IMR-90 (cell line): ENCODE measurements around the gene SVIL. TPM values are rescaled to one million over a fixed set of nuclear protein-coding genes. Genes with fewer than 3 reads are reported as not detected.

Experiments used
- ATAC-seq: fragments of 200-7000 bp; cut with Tn5 transposase; 2 replicates; pipeline ENCODE4 v1.9.1; 2020; ENCODE audit warnings: low read depth, mild to moderate bottlenecking, moderate library complexity
- BruUV-seq: library from RNA; stranded (reverse); fragments of 400-500 nt; replicated peaks from 2 replicates; lab custom pipeline; 2021; lab: Mats Ljungman, UMichigan
- CTCF ChIA-PET: fragments of 300-600 bp; formaldehyde crosslinking; extraction: SDS; loops from one replicate; lab custom pipeline; 2021; ENCODE audit warnings: antibody characterized with exemption; lab: Yijun Ruan, JAX
- POLR2A ChIA-PET: fragments of 300-600 bp; sonication (Branson Sonifier 250); formaldehyde crosslinking; loops from one replicate; lab custom pipeline; 2022; ENCODE audit warnings: antibody characterized with exemption; ENCODE audit not compliant: unreplicated experiment; lab: Charles Lee
- DNase-seq: peaks from one replicate; pipeline ENCODE4 v3.0.0; 2013
- H2AFZ ChIP-seq: replicated peaks from 2 replicates; pipeline ENCODE3; 2013; ENCODE audit warnings: low read length, mild to moderate bottlenecking; ENCODE audit not compliant: poor library complexity
- H2AK5ac ChIP-seq: 2 replicates; pipeline ENCODE4 v1.6.1; 2013; ENCODE audit warnings: low read depth, low read length, inconsistent platforms
- H2AK9ac ChIP-seq: replicated peaks from 2 replicates; pipeline ENCODE3; 2013; ENCODE audit warnings: mild to moderate bottlenecking, low read depth, low read length, moderate library complexity; ENCODE audit not compliant: poor library complexity
- H2BK120ac ChIP-seq: 2 replicates; pipeline ENCODE4 v1.6.1; 2013; ENCODE audit warnings: low read depth, low read length, inconsistent platforms
- H2BK15ac ChIP-seq: 3 replicates; pipeline ENCODE4 v1.6.1; 2013; ENCODE audit warnings: low read depth, low read length, inconsistent platforms
- H2BK20ac ChIP-seq: 2 replicates; pipeline ENCODE4 v1.6.1; 2013; ENCODE audit warnings: low read depth, mild to moderate bottlenecking, inconsistent platforms, low read length, moderate library complexity
- H2BK5ac ChIP-seq: 2 replicates; pipeline ENCODE4 v1.6.1; 2013; ENCODE audit warnings: mild to moderate bottlenecking, low read depth, low read length, inconsistent platforms; ENCODE audit not compliant: poor library complexity, severe bottlenecking
- H3K14ac ChIP-seq: replicated peaks from 2 replicates; pipeline ENCODE4 v1.6.1; 2013; ENCODE audit warnings: low read depth, low read length, inconsistent platforms
- H3K18ac ChIP-seq: 2 replicates; pipeline ENCODE4 v1.6.1; 2013; ENCODE audit warnings: low read depth, low read length, control low read depth
- H3K23ac ChIP-seq: 2 replicates; pipeline ENCODE4 v1.6.1; 2013; ENCODE audit warnings: low read depth, low read length, inconsistent platforms
- H3K27ac ChIP-seq: 2 replicates; pipeline ENCODE4 v1.5.1; 2013; ENCODE audit warnings: mild to moderate bottlenecking, control low read depth, low read length; ENCODE audit not compliant: insufficient read depth
- H3K27me3 ChIP-seq: 2 replicates; pipeline ENCODE4 v1.6.1; 2013; ENCODE audit warnings: low read length; ENCODE audit not compliant: control insufficient read depth, insufficient read depth
- H3K36me3 ChIP-seq: 2 replicates; pipeline ENCODE4 v1.6.1; 2013; ENCODE audit warnings: low read length, mixed read lengths; ENCODE audit not compliant: control insufficient read depth, insufficient read depth
- H3K4ac ChIP-seq: 2 replicates; pipeline ENCODE4 v1.6.1; 2013; ENCODE audit warnings: low read depth, low read length, inconsistent platforms
- H3K4me1 ChIP-seq: 2 replicates; pipeline ENCODE4 v1.6.1; 2013; ENCODE audit warnings: low read length, mixed read lengths; ENCODE audit not compliant: control insufficient read depth, insufficient read depth
- H3K4me2 ChIP-seq: 2 replicates; pipeline ENCODE4 v1.6.1; 2013; ENCODE audit warnings: low read depth, mild to moderate bottlenecking, control low read depth, low read length, moderate library complexity
- H3K4me3 ChIP-seq: 2 replicates; pipeline ENCODE4 v1.5.1; 2013; ENCODE audit warnings: low read depth, mild to moderate bottlenecking, control low read depth, low read length, moderate library complexity; ENCODE audit not compliant: insufficient read depth
- H3K56ac ChIP-seq: 2 replicates; pipeline ENCODE4 v1.6.1; 2013; ENCODE audit warnings: low read length, inconsistent platforms; ENCODE audit not compliant: insufficient read depth; ENCODE audit errors: extremely low read depth
- H3K79me1 ChIP-seq, 2 experiments: 2 replicates each; pipeline ENCODE4 v1.6.1; 2013; ENCODE audit warnings: low read length in 2 of 2, inconsistent platforms in 1 of 2, low read depth in 1 of 2
- H3K9ac ChIP-seq: 2 replicates; pipeline ENCODE4 v1.6.1; 2013; ENCODE audit warnings: low read depth, low read length, control low read depth
- H3K9me1 ChIP-seq: 2 replicates; pipeline ENCODE4 v1.6.1; 2013; ENCODE audit warnings: low read length, inconsistent platforms; ENCODE audit not compliant: insufficient read depth
- H3K9me3 ChIP-seq: 2 replicates; pipeline ENCODE4 v1.6.1; 2013; ENCODE audit warnings: low read length; ENCODE audit not compliant: control insufficient read depth, insufficient read depth
- H4K20me1 ChIP-seq: 2 replicates; pipeline ENCODE4 v1.6.1; 2013; ENCODE audit warnings: low read length, inconsistent platforms; ENCODE audit not compliant: insufficient read depth
- H4K5ac ChIP-seq: 2 replicates; pipeline ENCODE4 v1.6.1; 2013; ENCODE audit warnings: mild to moderate bottlenecking, low read depth, low read length, control low read depth
- H4K8ac ChIP-seq, 2 experiments: 2 replicates each; pipeline ENCODE4 v1.6.1; 2013; ENCODE audit warnings: low read depth in 2 of 2, low read length in 2 of 2, control low read depth in 1 of 2, inconsistent platforms in 1 of 2
- H4K91ac ChIP-seq: 2 replicates; pipeline ENCODE4 v1.6.1; 2013; ENCODE audit warnings: low read depth, low read length, inconsistent platforms; ENCODE audit not compliant: insufficient read depth
- BHLHE40 ChIP-seq: fragments of 150-350 bp; IDR thresholded peaks from 2 replicates; pipeline ENCODE4 v1.6.1; 2016; ENCODE audit warnings: mild to moderate bottlenecking, low read depth, low read length
- CEBPB ChIP-seq: IDR thresholded peaks from 2 replicates; pipeline ENCODE4 v1.6.1; 2012; ENCODE audit warnings: low read depth, low read length, improper control_type of control experiment
- CHD1 ChIP-seq: IDR thresholded peaks from 2 replicates; pipeline ENCODE4 v1.6.1; 2012; ENCODE audit warnings: low read depth, low read length, improper control_type of control experiment
- FOS ChIP-seq: fragments of 150-350 bp; IDR thresholded peaks from 2 replicates; pipeline ENCODE4 v1.6.1; 2016; ENCODE audit warnings: low read depth, low read length
- MAFK ChIP-seq: IDR thresholded peaks from 2 replicates; pipeline ENCODE4 v1.6.1; 2012; ENCODE audit warnings: low read depth, low read length, improper control_type of control experiment
- MAZ ChIP-seq: IDR thresholded peaks from 2 replicates; pipeline ENCODE4 v1.6.1; 2012; ENCODE audit warnings: low read depth, mild to moderate bottlenecking, low read length, improper control_type of control experiment, moderate library complexity, borderline replicate concordance
- MXI1 ChIP-seq: IDR thresholded peaks from 2 replicates; pipeline ENCODE4 v1.6.1; 2012; ENCODE audit warnings: low read depth, mild to moderate bottlenecking, low read length, moderate library complexity, borderline replicate concordance
- NFE2L2 ChIP-seq: fragments of 150-350 bp; IDR thresholded peaks from 2 replicates; pipeline ENCODE4 v1.6.1; 2016; ENCODE audit warnings: low read depth, mild to moderate bottlenecking, low read length
- POLR2A ChIP-seq: IDR thresholded peaks from 2 replicates; pipeline ENCODE4 v1.6.1; 2012; ENCODE audit warnings: mild to moderate bottlenecking, low read depth, low read length
- RCOR1 ChIP-seq: IDR thresholded peaks from 2 replicates; pipeline ENCODE4 v1.6.1; 2012; ENCODE audit warnings: mild to moderate bottlenecking, low read length, improper control_type of control experiment; ENCODE audit not compliant: insufficient replicate concordance
- RFX5 ChIP-seq: IDR thresholded peaks from 2 replicates; pipeline ENCODE4 v1.8.0; 2012; ENCODE audit warnings: low read depth, mild to moderate bottlenecking, low read length, moderate library complexity
- SMC3 ChIP-seq: fragments of 150-350 bp; IDR thresholded peaks from 2 replicates; pipeline ENCODE4 v1.6.1; 2016; ENCODE audit warnings: low read depth, mild to moderate bottlenecking, antibody characterized with exemption, low read length, moderate library complexity
- WGBS, 2 experiments: methylation state at CpG; one replicate each; pipeline versions ENCODE4 v1.1.5 to v1.1.7; 2013; ENCODE audit warnings: missing lambda C conversion rate in 2 of 2; ENCODE audit not compliant: insufficient read length in 1 of 2; ENCODE audit errors: extremely low coverage in 2 of 2; 5-methylcytosine and 5-hydroxymethylcytosine counted together
- dilution Hi-C: fragments of 300-500 bp; cut with HindIII; formaldehyde crosslinking; loops from one replicate; pipeline ENCODE4 v1.14.3; 2018; ENCODE audit warnings: low sequenced_read_pairs; ENCODE audit not compliant: unreplicated experiment
- in situ Hi-C: fragments of 300-500 bp; cut with MboI; formaldehyde crosslinking; loops from 3 replicates; pipeline ENCODE4 v1.14.3; 2019; ENCODE audit warnings: low sequenced_read_pairs, inconsistent platforms, mixed read lengths
- intact Hi-C: fragments of 100-400 bp; cut with micrococcal nuclease; formaldehyde crosslinking; loops from 2 replicates; pipeline ENCODE4 v1.10.0; 2022
- polyA plus RNA-seq, 3 experiments: library from polyadenylated mRNA; depleted of rRNA; stranded (reverse); fragments of >200 nt; gene quantifications; 2 replicates each; pipeline ENCODE4 v1.2.3, GENCODE V29; 2012; ENCODE audit warnings: low replicate concordance in 1 of 3
- total RNA-seq: library from RNA; depleted of rRNA; stranded (reverse); fragments of >200 nt; gene quantifications from 2 replicates; pipeline ENCODE4 v1.2.3, GENCODE V29; 2012
- TF ChIP-seq, protein P1 (sequence below): fragments of 150-350 bp; IDR thresholded peaks from 2 replicates; pipeline ENCODE4 v1.6.1; 2017; ENCODE audit warnings: mild to moderate bottlenecking, antibody characterized with exemption, low read length, low read depth
- TF ChIP-seq, protein P2 (sequence below): conservative IDR thresholded peaks from 2 replicates; pipeline ENCODE4 v1.5.1; 2012; ENCODE audit warnings: mild to moderate bottlenecking, low read depth, low read length, improper control_type of control experiment
- TF ChIP-seq, protein P3 (sequence below): fragments of 150-350 bp; IDR thresholded peaks from 2 replicates; pipeline ENCODE4 v1.6.1; 2016; ENCODE audit warnings: low read depth, mild to moderate bottlenecking, low read length, moderate library complexity, borderline replicate concordance

The SVIL gene
- total and polyA plus RNA-seq, 2 of the 4 experiments (the other 2 are of a cell fraction), result 11.5 to 11.6 TPM

DNA sequence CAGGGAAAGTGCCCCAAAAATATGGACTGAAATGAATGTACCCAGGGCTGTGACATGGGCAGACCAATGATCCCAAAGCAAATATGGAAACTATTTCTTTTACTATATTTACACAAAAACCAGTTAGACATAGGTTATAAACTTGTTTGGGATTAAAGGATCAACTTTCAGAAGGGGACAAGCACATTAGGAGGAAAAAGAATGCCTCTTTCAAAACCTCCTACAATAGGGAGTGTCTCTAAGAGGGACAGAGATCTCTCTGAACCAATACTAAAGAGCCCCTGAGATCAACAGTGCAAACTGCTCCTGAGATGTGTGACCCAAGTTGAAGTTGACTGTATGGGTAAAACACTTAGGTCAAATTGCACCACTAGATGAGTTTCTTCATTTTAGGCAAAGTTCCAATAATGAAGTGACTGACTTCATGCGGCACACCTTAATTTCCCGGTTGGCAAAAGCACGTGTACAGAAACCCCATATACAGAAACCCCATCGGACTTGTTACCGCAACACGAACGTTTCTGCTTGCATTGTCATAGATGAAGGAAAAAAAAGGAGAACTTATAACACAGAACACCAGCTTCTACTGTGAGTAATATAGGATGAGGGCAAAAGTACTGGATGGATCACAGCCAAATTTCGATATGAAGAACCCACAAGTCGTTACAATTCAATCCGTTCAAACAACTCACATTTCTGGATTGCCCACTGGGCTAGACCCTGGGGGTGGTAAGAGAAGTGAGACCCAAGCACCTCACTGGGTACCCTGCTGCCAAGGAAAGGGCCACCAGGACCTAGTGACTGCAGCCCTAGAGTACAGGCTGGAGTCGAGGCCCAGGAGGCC, 4.3 kb downstream of the SVIL start:
- Histone ChIP-seq H3K23ac (no peak overlapping the region), H2AFZ (no peak overlapping the region), H3K14ac (no peak overlapping the region), H3K27me3 (no peaks in the 10 kb centered on the region), H4K91ac (no peak overlapping the region), H3K9me3 (no peaks in the 10 kb centered on the region), H2BK120ac (no peak overlapping the region), H3K18ac (no peak overlapping the region), H2BK15ac (no peak overlapping the region), H2BK5ac (no peak overlapping the region), H3K4me2 (no peak overlapping the region), H3K27ac (no peak overlapping the region), H3K4me1 (peaks cover 10% of the 10 kb centered on the region), H3K9me1 (peaks cover 16% of the 10 kb centered on the region), H4K8ac (no peak overlapping the region), H4K5ac (no peak overlapping the region), H3K4me3 (no peak overlapping the region), H2AK5ac (no peak overlapping the region), H3K4ac (no peak overlapping the region), H4K20me1 (peaks cover 31% of the 10 kb centered on the region; the same call in 1 of the 2 replicates), H3K56ac (no peak overlapping the region), H3K36me3 (no peaks in the 10 kb centered on the region), H3K9ac (no peak overlapping the region), H2AK9ac (no peak overlapping the region), H2BK20ac (peak overlapping the region; percentile 17; the same call in 1 of the 2 replicates), H3K79me1 (peaks cover 38 to 78% of the 10 kb centered on the region in 2 experiments)
- DNase-seq (no peak), ATAC-seq (no peak)
- ChIA-PET POLR2A (no interaction called here), CTCF (no interaction called here)
- intact Hi-C loops, result no loop called here
- no TSS peak for BruUV-seq
- in situ Hi-C loops, result no loop called here
- 89% methylated on average over 1 of the region's 11 CpGs; no CpG with 5 or more reads in 1 of the 2 experiments for WGBS, 2 experiments
- dilution Hi-C loops, result no loop called here
- TF ChIP-seq, protein P1, sequence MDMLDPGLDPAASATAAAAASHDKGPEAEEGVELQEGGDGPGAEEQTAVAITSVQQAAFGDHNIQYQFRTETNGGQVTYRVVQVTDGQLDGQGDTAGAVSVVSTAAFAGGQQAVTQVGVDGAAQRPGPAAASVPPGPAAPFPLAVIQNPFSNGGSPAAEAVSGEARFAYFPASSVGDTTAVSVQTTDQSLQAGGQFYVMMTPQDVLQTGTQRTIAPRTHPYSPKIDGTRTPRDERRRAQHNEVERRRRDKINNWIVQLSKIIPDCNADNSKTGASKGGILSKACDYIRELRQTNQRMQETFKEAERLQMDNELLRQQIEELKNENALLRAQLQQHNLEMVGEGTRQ, result no peak
- TF ChIP-seq POLR2A (no peak), FOS (no peak), NFE2L2 (no peak), CEBPB (no peak), RCOR1 (no peak), BHLHE40 (no peak), SMC3 (no peak), RFX5 (no peak), CHD1 (no peak), MAZ (no peak), MXI1 (no peak), MAFK (no peak)
- TF ChIP-seq, protein P2, sequence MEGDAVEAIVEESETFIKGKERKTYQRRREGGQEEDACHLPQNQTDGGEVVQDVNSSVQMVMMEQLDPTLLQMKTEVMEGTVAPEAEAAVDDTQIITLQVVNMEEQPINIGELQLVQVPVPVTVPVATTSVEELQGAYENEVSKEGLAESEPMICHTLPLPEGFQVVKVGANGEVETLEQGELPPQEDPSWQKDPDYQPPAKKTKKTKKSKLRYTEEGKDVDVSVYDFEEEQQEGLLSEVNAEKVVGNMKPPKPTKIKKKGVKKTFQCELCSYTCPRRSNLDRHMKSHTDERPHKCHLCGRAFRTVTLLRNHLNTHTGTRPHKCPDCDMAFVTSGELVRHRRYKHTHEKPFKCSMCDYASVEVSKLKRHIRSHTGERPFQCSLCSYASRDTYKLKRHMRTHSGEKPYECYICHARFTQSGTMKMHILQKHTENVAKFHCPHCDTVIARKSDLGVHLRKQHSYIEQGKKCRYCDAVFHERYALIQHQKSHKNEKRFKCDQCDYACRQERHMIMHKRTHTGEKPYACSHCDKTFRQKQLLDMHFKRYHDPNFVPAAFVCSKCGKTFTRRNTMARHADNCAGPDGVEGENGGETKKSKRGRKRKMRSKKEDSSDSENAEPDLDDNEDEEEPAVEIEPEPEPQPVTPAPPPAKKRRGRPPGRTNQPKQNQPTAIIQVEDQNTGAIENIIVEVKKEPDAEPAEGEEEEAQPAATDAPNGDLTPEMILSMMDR, result no peak
- TF ChIP-seq, protein P3, sequence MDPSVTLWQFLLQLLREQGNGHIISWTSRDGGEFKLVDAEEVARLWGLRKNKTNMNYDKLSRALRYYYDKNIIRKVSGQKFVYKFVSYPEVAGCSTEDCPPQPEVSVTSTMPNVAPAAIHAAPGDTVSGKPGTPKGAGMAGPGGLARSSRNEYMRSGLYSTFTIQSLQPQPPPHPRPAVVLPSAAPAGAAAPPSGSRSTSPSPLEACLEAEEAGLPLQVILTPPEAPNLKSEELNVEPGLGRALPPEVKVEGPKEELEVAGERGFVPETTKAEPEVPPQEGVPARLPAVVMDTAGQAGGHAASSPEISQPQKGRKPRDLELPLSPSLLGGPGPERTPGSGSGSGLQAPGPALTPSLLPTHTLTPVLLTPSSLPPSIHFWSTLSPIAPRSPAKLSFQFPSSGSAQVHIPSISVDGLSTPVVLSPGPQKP, result no peak
